GM18498 (cell line): ENCODE results near the gene SUGT1.
"Not testable (repeated sequence)": the region's sequence is repeated elsewhere in the genome, so short reads cannot be mapped to it uniquely, and the experiment has no call there.

Experiments
- ATAC-seq: cut with Tn5 transposase; IDR thresholded peaks from one replicate; pipeline ENCODE4 v1.9.1; 2021; ENCODE audit warnings: mild to moderate bottlenecking, moderate library complexity; ENCODE audit not compliant: unreplicated experiment

The SUGT1 gene

DNA sequence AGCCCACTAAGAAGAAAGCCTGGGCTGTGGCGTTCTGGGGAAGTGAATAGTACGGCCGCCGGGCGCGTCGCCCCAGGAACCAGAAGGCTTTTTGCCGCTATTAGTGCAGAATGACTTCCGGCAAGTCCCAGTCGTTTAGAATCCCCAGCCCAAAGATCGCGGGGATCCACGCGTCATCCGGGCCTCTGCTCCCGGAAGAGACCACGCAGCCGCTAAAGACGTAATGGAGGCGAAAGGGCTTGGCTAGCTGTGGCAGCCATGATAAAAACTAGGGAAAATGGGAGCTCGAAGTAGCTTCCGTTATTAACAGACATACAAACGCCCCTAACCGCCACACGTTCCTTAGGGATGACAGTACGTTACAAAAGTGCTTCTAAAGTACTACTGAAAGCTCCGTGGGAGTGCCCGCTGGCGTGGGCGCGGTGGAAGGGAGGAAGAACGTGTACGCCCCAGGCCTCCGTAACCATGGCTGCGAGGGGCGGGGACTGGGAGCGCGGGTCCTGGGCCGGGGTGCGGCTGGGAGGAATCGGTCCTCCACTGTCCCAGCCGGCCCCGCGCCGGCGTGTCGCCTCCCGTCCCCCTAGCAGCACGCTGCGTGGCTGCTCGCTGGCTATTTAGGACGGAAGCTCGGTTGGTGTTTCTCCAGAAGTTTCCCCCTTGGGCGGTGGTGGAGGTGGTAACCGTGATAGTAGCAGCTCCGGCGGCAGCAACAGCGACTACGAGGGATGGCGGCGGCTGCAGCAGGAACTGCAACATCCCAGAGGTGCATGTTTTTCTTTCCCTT lies at the start of gene SUGT1:
TSS of gene SUGT1 (plus strand) at position 641 of the 784 bp plus-strand sequence. CDS start at position 726, 85 bp downstream.
- ATAC-seq = peak; percentile 96

DNA sequence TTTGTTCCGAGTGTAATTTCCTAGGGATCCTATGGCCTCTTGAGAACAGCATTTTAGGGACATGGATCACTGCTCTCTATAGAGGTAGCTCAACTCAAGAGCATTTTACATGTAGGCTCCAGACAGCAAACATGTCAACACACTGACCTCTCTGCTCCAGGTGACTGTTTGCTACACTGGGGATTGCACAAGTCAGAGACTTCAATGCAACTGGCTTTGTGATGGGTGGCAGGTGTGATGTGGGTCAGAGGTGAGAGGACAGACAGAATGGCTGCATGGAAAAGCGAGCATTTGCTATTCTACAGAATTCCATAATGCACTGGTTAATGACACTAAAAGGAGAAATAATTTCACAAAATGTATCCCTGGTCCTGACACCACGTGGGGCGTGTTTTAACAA lies 49.3 kb upstream of the SUGT1 start:
- not testable (repeated sequence) for ATAC-seq

DNA sequence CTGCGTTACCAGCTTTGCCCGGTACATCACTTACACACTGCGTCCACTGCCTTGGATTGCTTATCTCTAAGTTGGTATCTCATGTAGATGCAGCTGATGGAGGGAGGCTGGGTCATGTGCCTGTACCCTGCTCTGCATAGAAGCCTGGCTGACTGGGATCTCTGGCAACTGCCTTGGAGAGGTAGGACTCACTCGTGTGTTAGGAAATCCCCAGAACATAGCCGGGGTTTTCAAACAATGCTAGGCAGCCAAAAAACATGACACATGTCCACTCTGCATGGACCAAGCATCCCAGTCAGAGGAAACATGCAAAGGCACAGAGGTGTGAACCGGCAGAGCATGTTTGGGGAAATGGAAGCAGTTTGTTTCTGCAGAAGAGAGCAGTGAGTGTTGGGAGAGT lies 46.5 kb upstream of the SUGT1 start:
- not testable (repeated sequence) for ATAC-seq

DNA sequence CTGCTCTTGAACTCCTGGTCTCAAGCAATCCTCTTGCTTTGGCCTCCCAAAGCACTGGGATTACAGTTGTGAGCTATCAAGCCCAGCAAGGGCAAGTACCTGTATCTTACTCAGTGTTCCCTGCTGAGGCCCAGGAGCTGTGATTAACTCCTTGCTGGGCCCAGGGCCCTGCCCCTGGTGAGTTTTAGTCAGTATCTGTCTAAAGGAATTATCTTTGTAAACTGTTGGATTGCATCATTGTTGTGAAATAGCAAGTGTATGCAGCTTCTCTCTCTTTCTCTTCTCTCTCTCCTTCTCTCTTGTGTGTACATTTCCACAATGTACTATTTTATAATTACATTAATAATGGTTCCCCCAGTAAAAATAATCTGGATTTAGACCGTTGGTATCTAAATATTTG lies 45.8 kb upstream of the SUGT1 start:
- ATAC-seq = not testable (repeated sequence)

DNA sequence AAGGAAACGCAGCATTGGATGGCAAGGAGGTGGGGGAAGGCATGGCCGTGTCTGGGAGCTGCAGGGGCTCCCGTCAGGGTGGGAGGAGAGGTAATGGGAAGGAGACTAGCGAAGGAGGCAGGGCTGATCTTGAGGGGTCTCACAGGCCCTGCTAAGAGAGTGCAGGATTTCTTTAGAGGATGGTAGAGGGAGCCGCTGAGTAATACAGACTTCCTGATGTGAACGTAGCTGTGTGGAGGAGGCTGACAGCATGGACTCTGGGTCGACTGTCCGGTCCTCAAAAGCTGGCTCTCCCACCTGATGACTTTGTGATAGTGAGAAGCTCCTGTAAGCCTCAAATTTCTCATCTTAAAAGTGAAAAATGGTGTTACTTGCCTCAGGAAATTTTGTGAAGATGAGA lies 44.5 kb upstream of the SUGT1 start:
- not testable (repeated sequence) for ATAC-seq

DNA sequence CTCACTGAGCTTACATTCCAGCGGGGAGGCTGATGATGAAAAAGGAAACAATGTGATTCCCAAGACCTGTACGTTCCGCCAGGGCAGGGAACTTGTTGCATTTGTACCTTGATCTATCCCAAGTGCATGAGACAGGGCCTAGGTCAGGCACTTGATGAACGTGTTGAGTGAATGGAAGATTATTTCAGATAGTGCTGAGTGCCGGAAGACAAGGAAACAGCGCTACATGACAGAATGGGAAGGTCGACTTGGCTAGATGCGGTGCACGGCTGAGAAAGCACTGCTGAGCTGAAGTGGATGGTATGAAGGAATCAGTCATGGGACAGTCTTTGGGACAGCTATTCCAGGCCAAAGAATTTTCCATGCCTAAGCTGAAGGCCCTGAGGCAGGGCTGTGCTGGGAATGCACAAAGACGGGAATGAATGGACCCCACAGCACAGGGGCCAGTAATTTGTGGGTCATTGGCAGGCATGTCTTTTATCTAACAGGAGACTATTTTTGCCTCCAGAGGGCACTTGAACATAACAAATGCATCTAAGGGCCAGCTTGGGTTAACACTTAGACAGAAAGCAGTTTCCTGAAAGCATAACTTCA lies 43.5 kb upstream of the SUGT1 start:
- peak; percentile 85 for ATAC-seq

DNA sequence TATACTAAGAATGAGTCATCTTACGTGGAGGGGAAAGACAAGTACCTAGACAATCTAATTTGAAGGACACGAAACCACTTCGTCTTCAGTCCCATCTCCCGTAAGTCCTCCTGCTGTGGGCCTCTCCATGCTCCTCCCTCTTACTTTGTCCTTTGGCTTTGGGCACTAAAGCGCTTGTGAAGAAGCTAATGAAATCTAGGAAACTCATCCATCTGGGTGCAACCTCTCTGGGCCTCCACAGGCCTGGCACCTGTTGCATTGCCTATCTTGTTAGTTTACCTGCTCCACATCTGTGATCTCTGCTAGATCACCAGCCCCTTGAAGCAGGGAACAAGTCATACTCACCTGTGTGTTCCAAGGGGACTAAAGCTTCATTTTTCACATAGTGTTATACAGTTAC lies 42.5 kb upstream of the SUGT1 start:
- ATAC-seq = not testable (repeated sequence)

DNA sequence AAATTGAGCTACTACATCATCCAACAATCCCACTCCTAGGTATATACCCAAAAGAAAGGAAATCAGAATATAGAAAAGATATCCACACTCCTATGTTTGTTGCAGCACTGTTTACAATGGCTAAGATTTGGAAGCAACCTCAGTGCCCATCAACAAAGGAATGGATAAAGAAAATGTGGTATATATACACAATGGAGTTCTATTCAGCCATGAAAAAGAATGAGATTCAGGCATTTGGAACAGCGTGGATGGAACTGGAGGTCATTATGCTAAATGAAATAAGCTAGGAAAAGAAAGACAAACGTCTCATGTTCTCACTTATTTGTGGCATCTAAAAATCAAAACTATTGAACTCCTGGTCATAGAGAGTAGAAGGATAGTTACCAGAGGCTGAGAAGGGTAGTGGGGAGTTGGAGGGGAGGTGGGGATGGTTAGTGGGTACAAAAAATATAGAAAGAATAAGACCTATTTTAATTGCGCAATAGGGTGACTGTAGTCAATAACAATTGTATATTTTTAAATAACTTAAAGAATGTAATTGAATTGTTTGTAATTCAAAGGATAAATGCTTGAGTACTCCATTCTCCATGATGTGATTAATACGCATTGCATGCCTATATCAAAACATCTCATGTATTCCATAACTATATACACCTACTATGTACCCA lies 37.4 kb upstream of the SUGT1 start:
- no peak for ATAC-seq

DNA sequence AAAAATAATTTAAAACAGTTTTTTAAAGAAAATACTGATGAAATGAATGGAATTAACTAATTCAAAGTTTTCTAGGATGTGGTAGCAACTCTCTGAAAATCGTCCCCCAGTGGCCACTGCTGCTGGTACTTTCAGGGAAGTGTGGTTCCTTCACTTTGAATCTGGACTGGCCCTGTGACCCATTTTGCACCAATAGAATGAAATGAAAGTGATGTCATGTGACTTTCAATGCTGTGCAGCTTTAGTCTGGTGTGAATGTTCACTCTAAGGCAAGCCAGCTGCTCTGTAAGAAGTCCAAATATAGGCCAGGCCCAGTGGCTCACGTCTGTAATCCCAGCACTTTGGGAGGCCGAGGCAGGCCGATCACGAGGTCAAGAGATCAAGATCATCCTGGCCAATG lies 36.8 kb upstream of the SUGT1 start:
- ATAC-seq = no peak

DNA sequence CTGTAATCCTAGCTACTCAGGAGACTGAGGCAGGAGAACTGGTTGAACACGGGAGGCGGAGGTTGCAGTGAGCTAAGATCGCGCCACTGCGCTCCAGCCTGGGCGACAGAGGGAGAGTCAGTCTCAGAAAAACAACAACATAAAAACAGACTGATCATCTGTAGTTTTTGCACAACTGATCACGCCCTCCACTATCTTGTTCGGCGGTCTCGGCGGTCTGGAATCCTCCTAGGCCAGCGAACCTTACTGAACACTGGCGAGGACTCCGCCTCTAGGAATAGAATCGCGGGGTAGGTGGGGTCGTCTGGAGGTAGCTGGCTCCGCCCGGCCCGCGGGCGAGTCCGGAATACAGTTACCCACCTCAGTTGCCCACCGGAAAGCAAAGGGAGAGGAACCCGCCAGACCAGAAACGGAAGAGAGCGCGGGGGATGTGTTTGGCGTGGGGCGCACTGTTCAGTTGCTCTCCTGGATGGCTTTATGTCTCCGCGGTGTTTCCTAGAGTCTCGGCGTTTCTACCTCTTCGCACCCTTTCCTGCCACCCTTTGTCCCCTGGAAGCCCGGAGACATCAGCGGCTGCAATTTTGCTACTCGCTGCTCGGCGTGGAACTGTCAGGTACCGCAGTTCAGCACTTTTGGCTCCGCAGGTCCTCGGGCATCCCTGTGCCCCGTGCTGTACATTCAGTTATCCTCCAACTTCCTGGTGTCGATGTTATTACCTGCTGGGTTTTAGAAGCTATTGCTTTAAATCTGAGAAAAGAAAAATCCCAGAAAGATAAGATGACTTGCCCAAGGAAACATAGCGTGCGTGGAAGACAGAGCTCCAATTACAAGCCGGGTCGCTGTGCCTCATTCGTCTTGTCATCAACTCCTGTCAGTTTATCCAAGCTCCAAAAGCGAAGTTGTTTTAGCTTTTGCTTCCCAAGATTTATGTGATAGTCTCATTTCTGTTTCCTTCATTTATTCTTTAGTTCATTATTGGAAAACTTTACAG lies 35.3 kb upstream of the SUGT1 start:
- peak; percentile 98 for ATAC-seq

DNA sequence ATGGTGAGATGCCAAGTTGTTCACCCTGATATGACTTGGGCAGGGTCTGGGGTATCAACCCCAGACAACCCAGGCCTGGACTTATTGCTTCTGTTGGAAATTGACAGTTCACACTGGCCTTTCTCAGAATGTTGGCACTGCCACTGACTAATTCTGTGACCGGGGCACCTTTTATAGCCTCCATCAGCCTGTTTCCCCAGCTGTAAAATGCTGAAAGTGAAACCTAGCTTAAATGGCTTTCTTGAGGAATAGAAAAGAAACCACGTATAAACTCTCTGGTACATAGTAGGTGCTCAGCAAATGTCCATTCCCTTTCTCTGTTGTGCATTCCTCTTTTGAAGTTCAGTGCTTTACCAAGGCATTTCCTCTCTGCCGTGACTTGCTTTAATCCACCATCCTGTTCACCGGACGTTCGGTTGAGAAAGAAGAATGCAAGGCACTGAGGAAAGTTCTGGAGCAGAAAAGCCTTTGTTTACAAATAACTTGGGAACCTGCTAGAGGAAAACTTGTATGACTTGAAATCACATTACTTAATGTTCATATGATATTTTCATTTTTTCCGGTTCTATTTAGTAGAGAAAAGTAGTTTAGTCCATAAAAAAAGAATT lies 21.4 kb upstream of the SUGT1 start:
- ATAC-seq = peak; percentile 87

DNA sequence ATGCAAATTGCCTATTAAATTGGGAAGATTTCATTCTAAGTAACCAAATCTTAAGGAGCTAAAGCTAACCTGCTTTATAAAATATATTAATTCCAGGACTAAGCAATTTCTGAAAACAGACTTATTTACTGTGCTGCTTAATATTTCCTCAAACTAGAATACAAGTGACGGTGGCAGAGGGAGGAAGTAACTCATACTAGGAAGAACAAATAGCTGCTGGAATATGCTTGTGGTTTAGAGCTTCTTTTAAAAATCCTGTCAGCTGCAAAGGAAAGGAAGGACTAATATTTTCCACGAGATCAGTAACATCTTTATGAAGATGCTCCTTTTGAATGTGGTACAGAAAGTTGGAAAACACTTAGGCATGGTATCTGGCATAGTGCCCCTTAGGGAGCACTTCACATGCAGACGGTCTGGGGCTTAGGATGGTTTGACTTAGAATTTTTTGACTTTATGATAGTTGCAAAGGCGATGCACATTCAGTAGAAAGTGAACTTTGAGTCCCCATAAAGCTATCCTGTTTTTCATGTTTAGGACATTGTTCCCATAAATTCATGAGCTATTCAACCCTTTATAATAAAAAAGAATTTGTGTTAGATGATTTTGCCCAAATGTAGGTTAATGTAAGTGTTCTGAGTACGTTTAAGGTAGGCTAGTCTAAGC lies 13.8 kb upstream of the SUGT1 start:
- ATAC-seq = no peak

DNA sequence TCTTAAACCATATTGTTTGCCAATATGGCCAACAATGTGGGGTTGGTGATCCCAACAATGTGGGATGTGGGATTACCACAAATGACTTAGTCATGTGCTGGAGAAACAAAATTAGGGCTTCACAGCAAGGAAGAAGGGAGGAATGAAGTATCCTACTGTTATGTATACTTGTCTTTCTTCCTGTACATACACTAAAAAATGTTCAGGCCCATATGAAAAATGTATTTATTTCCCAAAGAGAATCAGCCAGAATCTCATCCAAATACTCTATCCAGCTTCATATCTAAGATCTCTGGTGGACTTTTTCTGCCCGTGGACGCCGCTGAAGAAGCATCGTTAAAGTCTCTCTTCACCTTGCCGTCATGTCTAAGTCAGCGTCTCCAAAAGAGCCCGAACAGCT lies 10.5 kb upstream of the SUGT1 start, which contains the start of gene HNRNPA1L2:
TSS of gene HNRNPA1L2 (plus strand) at position 301 of the 400 bp plus-strand sequence. CDS start at position 363, 62 bp downstream.
- no peak for ATAC-seq

DNA sequence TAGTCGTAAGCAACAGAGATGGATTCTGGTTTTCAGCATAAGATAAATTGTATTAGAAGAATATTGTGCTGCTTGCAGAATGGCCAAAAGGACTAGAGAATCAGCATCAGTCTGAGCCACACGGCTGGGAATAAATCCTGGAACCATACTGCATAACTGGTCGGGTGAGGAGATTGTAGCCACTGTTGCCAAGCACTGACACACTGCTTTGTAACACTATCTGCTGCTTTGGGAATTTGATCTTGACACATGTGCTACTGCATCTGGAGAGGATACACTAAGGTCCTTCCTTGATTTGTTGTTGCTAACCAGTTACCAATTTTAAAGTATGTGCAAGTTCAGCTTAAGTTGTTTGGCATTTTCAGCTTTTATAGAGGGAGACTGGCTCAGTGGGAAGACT lies 8.5 kb upstream of the SUGT1 start:
- no peak for ATAC-seq

DNA sequence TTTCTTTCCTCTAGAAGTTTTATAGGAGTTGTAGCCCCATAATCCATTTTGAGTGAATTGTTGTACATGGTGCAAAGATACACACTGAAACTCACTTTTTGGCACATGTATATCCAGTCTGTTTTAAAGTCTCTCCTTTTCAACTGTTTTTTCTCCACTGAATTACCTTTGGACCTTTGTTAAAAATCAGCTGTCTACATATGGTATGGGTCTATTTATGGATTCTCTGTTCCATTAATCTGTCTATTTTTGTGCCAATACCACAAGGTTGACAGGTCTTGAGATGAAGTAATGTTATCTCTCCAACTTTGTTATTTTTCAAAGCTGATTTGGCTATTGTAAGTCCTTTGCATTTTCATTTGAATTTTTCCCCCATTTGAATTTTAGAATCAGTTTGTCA lies 5.7 kb upstream of the SUGT1 start:
- ATAC-seq = no peak

DNA sequence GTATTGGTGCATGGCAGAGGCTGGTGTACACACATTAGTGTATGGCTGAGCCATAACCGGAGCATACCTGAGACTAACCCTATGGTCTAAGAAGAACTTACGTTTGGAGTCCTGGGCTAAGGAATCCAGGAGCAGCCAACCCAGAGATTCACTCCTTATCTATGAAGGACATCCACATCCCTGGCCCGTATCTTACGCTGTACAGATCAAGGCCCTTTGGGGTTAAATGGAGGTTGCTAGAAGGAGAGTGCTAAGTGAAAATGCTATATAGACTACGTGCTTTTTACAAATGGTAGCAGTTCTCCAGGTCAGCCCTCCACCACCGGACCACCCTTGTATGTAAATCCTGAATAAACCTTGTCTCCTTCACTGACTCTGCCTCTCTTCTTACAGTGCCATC lies 1.9 kb upstream of the SUGT1 start:
- no peak for ATAC-seq

DNA sequence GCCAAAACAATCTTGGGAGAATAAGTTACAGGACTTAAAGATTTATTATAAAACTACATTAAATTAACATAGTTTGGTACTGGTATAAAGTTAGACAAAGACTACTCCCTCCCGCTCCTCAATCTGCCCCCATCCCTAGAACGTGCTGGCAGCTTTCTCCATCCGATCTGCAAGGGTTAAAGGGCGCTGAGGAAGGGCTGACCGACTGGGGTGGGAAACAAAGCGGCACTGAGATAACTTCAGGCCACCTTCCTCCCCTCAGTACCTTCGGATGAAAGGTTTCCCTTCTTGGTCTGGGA lies 790 bp upstream of the SUGT1 start:
- peak; percentile 17 for ATAC-seq

DNA sequence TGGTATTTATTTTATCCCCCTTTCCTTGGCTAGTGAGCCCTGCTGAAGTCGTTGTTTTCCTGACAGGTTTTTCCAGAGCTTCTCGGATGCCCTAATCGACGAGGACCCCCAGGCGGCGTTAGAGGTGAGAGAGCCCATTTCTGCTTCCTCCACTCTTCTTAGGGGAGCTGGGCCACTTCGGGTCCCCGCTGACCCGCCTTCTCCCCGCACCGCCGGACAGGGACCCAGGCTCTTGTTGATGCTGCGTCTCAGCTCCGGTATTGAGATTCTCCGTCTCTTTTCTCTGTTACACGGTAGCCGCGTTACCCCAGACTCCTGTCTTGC lies 306 bp downstream of the SUGT1 start:
- ATAC-seq = peak; percentile 39

DNA sequence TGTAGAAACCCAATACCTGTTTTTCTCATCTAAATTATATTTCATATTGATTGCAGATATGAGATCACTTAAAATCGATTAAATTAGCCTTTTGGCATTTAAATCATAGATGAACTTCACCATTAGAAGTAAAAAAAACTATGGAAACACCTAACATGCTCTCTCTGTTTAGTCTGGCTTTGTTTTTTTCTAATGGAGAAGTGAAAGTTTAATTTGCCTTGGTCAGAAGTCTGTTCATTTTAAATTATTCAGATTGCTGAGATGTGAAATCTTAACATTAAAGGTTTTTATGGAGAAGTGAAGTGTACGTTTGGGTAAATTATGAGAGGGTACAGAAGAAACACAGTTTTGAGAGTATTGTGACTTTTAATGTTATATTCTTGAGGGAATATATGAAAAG lies 6.7 kb downstream of the SUGT1 start:
- ATAC-seq = no peak

DNA sequence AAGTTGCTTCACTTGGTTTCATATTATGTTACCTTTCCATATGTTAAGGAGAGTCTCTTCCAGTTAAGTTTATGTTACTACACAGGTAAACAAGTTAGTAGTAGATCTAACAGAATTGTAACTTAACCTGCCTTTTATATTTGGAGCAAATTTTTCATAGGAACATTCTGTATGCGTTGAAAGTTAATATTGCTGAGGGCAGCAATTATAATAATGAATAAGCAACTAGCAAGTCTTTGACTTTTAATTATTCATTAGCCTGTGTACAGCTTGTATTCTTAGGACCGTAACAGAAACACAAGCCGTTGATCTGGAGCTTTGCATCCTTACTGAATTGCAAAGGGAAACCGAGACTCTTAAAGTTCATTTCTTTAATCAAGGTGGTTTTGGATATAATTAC lies 11.6 kb downstream of the SUGT1 start:
- ATAC-seq = no peak
